HepG2 (cell line): ENCODE measurements around the gene ITLN1. TPM values are rescaled to one million over a fixed set of nuclear protein-coding genes. Genes with fewer than 3 reads are reported as not detected.

Experiments used
- MBNL3 ChIP-seq: fragments of 250-450 bp; sonication (Bioruptor Pico); conservative IDR thresholded peaks from 2 replicates; pipeline ENCODE4 v1.8.0; 2022; ENCODE audit warnings: mild to moderate bottlenecking, inconsistent platforms
- RAD21 ChIP-seq: fragments of 450-650 bp; formaldehyde crosslinking; IDR thresholded peaks from 2 replicates; pipeline ENCODE4 v1.5.0; 2020; ENCODE audit warnings: mild to moderate bottlenecking
- STAG1 ChIP-seq: sonication (generic); formaldehyde crosslinking; IDR thresholded peaks from 2 replicates; pipeline ENCODE4 v1.4.0; 2020; ENCODE audit warnings: missing genetic modification reagents
- ZNF557 ChIP-seq: sonication (generic); formaldehyde crosslinking; IDR thresholded peaks from 2 replicates; pipeline ENCODE4 v1.4.0; 2020; ENCODE audit warnings: missing genetic modification reagents
- ZNF839 ChIP-seq: sonication (generic); formaldehyde crosslinking; IDR thresholded peaks from 2 replicates; pipeline ENCODE4 v1.4.0; 2020; ENCODE audit warnings: missing genetic modification reagents, mild to moderate bottlenecking, borderline replicate concordance
- ZSCAN20 ChIP-seq: sonication (generic); formaldehyde crosslinking; IDR thresholded peaks from 2 replicates; pipeline ENCODE4 v1.4.0; 2020; ENCODE audit warnings: missing genetic modification reagents, mild to moderate bottlenecking, borderline replicate concordance
- polyA plus RNA-seq, 8 experiments: library from polyadenylated mRNA; depleted of rRNA in 3 of 8; stranded (reverse) in 7 of 8; unstranded in 1 of 8; fragments of >200 nt; fragmentation: Illumina TruSeq in 4 of 8; extraction: Trizol in 4 of 8; gene quantifications; 2 replicates each; pipeline versions ENCODE4 v1.2.1 to v1.2.3, GENCODE V29; 2011 to 2016; ENCODE audit warnings: low read depth in 4 of 8, missing spikeins in 1 of 8, mixed read lengths in 1 of 8; ENCODE audit not compliant: insufficient read depth in 1 of 8
- total RNA-seq, 5 experiments: library from RNA; depleted of rRNA; stranded (reverse); fragments of >200 nt; fragmentation: Illumina TruSeq; extraction: Trizol; gene quantifications; 2 replicates each; pipeline ENCODE4 v1.2.3, GENCODE V29; 2016; ENCODE audit warnings: low read depth in 1 of 5
- TF ChIP-seq, protein P1 (sequence below): sonication (generic); formaldehyde crosslinking; IDR thresholded peaks from 2 replicates; pipeline ENCODE4 v1.5.0; 2020; ENCODE audit warnings: mild to moderate bottlenecking, missing genetic modification reagents, borderline replicate concordance
- TF ChIP-seq, protein P2 (sequence below): sonication (generic); formaldehyde crosslinking; IDR thresholded peaks from 2 replicates; pipeline ENCODE4 v1.5.0; 2020; ENCODE audit warnings: mild to moderate bottlenecking, missing genetic modification reagents, moderate library complexity

Gene ITLN1
- total and polyA plus RNA-seq, 2 of the 13 experiments (the other 11 are each of a cell fraction or from before 2014, with no cell fraction given): not detected

DNA sequence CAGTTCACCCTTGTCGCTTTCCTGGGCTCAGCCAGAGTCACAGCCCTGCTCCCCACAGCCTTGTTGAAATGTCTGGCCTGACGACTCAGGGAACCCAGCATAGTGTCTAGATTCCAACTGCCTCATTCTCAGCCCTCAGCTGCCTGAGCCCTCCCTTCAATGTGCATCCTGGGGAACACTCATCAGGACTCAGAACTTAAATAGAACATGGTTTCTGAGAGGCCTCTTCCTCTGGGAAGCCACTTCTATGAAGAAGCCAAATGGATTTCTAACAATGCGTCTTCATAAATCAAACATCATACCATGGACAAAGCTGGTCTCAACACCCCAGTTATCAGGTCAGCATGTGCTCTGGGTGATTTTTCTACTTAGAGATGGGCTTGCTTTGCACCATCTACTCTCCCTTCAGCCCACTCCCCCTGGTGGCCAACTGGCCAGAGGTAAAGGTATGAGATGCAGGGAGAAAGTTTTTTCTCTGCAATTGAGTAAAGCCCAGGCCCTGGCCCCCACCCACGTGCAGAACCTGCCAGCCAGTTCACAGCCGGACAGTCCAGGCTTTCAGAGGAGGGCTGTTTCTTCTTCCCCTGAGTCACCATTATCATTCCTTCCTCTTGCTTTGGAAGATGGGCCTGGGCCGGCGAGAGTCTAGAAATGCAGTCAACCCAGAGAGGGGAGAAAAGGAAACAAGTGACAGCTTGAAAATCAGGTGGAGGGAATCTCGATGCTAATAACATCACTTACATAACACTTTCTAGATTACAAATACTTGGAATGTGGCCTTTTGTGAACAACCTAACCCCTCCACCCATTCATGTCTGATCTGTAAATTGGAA is 54.4 kb downstream of the ITLN1 start (continued):
- TF ChIP-seq, protein P1, sequence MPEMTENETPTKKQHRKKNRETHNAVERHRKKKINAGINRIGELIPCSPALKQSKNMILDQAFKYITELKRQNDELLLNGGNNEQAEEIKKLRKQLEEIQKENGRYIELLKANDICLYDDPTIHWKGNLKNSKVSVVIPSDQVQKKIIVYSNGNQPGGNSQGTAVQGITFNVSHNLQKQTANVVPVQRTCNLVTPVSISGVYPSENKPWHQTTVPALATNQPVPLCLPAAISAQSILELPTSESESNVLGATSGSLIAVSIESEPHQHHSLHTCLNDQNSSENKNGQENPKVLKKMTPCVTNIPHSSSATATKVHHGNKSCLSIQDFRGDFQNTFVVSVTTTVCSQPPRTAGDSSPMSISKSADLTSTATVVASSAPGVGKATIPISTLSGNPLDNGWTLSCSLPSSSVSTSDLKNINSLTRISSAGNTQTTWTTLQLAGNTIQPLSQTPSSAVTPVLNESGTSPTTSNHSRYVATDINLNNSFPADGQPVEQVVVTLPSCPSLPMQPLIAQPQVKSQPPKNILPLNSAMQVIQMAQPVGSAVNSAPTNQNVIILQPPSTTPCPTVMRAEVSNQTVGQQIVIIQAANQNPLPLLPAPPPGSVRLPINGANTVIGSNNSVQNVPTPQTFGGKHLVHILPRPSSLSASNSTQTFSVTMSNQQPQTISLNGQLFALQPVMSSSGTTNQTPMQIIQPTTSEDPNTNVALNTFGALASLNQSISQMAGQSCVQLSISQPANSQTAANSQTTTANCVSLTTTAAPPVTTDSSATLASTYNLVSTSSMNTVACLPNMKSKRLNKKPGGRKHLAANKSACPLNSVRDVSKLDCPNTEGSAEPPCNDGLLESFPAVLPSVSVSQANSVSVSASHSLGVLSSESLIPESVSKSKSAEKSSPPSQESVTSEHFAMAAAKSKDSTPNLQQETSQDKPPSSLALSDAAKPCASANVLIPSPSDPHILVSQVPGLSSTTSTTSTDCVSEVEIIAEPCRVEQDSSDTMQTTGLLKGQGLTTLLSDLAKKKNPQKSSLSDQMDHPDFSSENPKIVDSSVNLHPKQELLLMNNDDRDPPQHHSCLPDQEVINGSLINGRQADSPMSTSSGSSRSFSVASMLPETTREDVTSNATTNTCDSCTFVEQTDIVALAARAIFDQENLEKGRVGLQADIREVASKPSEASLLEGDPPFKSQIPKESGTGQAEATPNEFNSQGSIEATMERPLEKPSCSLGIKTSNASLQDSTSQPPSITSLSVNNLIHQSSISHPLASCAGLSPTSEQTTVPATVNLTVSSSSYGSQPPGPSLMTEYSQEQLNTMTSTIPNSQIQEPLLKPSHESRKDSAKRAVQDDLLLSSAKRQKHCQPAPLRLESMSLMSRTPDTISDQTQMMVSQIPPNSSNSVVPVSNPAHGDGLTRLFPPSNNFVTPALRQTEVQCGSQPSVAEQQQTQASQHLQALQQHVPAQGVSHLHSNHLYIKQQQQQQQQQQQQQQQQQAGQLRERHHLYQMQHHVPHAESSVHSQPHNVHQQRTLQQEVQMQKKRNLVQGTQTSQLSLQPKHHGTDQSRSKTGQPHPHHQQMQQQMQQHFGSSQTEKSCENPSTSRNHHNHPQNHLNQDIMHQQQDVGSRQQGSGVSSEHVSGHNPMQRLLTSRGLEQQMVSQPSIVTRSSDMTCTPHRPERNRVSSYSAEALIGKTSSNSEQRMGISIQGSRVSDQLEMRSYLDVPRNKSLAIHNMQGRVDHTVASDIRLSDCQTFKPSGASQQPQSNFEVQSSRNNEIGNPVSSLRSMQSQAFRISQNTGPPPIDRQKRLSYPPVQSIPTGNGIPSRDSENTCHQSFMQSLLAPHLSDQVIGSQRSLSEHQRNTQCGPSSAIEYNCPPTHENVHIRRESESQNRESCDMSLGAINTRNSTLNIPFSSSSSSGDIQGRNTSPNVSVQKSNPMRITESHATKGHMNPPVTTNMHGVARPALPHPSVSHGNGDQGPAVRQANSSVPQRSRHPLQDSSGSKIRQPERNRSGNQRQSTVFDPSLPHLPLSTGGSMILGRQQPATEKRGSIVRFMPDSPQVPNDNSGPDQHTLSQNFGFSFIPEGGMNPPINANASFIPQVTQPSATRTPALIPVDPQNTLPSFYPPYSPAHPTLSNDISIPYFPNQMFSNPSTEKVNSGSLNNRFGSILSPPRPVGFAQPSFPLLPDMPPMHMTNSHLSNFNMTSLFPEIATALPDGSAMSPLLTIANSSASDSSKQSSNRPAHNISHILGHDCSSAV: no peak
- TF ChIP-seq RAD21 (CRISPR knock-in tag) (peak; percentile 34; the same call in 1 of the 2 replicates), ZNF839 (no peak), ZNF557 (no peak), ZSCAN20 (CRISPR knock-in tag) (no peak), MBNL3 (CRISPR knock-in tag) (no peak), STAG1 (CRISPR knock-in tag) (peak; percentile 45)
- TF ChIP-seq, protein P2, sequence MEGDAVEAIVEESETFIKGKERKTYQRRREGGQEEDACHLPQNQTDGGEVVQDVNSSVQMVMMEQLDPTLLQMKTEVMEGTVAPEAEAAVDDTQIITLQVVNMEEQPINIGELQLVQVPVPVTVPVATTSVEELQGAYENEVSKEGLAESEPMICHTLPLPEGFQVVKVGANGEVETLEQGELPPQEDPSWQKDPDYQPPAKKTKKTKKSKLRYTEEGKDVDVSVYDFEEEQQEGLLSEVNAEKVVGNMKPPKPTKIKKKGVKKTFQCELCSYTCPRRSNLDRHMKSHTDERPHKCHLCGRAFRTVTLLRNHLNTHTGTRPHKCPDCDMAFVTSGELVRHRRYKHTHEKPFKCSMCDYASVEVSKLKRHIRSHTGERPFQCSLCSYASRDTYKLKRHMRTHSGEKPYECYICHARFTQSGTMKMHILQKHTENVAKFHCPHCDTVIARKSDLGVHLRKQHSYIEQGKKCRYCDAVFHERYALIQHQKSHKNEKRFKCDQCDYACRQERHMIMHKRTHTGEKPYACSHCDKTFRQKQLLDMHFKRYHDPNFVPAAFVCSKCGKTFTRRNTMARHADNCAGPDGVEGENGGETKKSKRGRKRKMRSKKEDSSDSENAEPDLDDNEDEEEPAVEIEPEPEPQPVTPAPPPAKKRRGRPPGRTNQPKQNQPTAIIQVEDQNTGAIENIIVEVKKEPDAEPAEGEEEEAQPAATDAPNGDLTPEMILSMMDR: peak; percentile 63
- TF ChIP-seq, all 625 proteins: peak for 4
